Thyroid gland (tissue), 4 donors: ENCODE measurements around the gene NFIX.

Experiments
- POLR2A ChIP-seq, 2 donors: fragments of 450-650 bp; IDR thresholded peaks; one replicate each; pipeline ENCODE4 v1.6.1; 2017; ENCODE audit warnings: antibody characterized with exemption in 2 of 2, mild to moderate bottlenecking in 2 of 2, moderate library complexity in 1 of 2
- TF ChIP-seq, protein P1 (sequence below), 6 experiments: fragments of 200-600 bp in 3 of 6; fragments of 450-650 bp in 3 of 6; sonication (generic) in 3 of 6; IDR thresholded peaks; one replicate each; pipeline ENCODE4 v1.5.1; 2016 to 2019; ENCODE audit warnings: antibody characterized with exemption in 6 of 6, mild to moderate bottlenecking in 2 of 6, inconsistent platforms in 1 of 6, moderate library complexity in 1 of 6

GRCh38 chr19:12955996-12956395 is 39.3 kb upstream of the NFIX start:
- TF ChIP-seq, protein P1, sequence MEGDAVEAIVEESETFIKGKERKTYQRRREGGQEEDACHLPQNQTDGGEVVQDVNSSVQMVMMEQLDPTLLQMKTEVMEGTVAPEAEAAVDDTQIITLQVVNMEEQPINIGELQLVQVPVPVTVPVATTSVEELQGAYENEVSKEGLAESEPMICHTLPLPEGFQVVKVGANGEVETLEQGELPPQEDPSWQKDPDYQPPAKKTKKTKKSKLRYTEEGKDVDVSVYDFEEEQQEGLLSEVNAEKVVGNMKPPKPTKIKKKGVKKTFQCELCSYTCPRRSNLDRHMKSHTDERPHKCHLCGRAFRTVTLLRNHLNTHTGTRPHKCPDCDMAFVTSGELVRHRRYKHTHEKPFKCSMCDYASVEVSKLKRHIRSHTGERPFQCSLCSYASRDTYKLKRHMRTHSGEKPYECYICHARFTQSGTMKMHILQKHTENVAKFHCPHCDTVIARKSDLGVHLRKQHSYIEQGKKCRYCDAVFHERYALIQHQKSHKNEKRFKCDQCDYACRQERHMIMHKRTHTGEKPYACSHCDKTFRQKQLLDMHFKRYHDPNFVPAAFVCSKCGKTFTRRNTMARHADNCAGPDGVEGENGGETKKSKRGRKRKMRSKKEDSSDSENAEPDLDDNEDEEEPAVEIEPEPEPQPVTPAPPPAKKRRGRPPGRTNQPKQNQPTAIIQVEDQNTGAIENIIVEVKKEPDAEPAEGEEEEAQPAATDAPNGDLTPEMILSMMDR (IDR thresholded peaks at IDR 0.05) = no peak
- TF ChIP-seq POLR2A (IDR thresholded peaks at IDR 0.05) = no peak
